HG03045 (cell line): ENCODE measurements around the gene PRKCE.

ENCODE experiments used
- ATAC-seq: cut with Tn5 transposase; IDR thresholded peaks from one replicate; pipeline ENCODE4 v1.9.1; 2021; ENCODE audit warnings: mild to moderate bottlenecking, moderate library complexity; ENCODE audit not compliant: unreplicated experiment

Gene PRKCE

DNA sequence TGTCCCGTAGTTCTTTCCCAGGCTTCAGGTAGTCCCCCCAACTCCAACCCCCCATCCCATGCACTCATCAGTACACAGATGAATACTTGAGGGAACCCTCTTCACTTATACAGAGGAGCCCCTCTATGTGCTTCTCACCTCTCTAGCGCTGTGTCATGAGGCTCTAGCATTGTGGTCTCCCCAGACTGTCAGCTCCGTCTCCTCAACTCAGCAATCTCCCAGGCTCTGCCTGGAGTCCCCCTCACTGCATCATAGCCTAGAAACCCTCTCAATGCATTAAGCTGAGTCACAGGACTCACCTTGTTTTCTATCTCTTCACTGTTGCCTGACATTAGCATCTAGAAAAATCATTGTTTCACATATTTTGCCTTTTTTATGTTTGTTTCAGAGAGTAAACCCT is 20.2 kb upstream of the PRKCE start:
- ATAC-seq: no peak

DNA sequence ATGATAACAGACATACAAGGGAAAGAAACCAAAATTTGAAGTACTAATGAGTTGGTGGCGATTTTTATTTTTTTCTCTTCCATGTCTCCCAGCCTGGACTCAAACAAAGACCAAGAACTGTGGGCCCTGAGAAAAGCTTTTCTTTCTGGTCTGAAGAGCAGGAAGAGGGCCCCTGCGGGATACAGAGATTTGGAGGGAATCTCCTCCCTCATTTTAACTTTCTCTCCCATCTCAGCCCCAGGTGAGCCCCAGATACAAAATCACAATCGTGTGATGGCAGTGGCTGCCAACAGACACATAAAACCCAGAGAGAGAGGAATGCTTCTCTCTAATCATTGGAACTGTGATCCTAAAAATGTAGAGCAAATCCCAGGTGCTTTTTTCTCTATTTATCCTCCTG is 19.5 kb upstream of the PRKCE start:
- ATAC-seq: no peak

DNA sequence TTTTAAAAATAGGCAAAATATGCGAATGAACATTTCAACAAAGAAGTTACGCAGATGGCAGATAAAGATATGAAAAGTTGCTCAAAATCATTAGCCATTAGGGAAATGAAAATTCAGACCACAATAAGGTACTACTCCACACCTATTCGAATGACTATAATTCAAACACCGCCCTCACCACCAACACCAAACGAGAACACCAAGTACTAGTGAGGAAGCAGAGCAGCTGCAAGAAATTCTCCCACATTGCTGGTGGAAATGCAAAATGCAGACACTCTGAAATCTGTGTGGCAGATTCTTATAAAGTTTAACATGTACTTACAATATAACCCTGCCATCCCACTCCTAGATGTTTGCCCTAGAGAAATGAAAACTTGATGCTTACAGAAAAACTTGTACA is 17.3 kb upstream of the PRKCE start:
- no peak for ATAC-seq

DNA sequence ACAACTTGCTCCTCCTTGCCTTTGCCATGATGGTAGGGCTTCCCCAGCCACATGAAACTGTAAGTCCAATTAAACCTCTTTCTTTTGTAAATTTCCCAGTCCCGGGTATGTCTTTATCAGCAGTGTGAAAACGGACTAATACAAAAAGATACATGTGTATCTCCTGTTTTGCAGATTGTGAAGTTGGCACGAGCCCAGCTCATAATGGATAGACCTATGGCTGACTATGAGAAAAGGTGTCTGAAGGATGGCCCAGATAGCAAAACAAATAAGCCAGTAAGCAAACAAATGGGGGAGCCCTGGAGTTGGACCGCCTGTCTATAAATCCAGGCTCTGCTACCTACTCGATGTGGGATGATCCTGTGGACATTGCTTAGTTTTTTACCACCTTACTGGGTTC is 15.5 kb upstream of the PRKCE start:
- no peak for ATAC-seq

DNA sequence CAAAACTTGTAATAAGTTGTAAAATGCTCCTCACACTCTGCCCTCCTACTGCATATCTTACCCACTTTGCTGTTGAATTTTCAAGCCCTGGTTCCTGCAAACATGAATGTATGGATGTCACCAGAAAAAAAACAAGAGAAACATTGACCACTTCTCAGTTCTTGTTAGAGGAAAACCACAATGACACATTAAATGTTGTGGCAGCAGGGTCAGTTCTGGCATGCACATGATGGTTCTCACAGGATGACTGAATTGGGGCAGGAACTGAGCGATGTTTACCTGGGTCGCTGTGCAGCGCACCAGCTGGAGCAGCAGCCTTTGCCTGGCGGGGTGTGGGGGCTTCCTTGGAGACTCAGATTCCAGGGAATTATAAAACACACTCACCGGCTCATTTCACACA is 14.0 kb upstream of the PRKCE start:
- ATAC-seq: no peak

DNA sequence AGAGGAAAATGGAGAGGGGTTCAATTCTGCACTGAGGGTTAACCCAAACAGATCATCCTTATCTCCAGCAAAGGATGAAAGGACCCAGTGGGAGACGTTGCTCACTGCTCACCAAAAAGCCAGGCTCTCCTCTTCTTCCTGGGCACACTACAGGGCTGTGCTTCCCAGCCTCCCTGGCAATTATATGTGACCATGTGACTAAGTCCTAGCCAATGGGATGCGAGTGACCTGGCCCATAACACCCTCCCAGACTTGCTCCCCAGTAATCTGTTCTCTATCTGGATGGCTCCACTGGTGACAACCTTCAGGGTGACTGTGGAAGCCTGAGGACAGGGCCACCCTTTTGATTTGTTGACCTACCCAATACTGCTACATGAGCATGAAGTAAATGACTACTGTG is 10.9 kb upstream of the PRKCE start:
- ATAC-seq: no peak

DNA sequence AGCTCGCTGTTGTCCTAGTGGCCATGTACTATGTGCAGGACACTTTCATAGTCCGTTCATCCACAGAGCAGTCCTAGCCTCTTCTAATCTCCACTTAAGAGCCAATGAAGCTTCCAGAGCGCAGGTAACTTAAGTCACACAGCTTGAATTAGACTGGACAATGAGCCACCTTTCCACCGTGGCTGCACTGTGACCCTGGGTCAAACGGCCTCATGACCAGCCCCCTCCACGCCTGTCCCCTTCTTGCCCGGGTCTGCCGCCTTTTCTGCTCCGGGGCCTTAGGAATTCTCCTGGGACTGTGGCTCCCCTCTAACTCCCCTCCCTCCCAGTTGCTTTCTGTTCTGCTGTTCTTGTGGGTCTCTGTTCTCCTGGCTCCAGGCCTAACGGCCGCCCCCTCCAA is 8.4 kb upstream of the PRKCE start:
- no peak for ATAC-seq

DNA sequence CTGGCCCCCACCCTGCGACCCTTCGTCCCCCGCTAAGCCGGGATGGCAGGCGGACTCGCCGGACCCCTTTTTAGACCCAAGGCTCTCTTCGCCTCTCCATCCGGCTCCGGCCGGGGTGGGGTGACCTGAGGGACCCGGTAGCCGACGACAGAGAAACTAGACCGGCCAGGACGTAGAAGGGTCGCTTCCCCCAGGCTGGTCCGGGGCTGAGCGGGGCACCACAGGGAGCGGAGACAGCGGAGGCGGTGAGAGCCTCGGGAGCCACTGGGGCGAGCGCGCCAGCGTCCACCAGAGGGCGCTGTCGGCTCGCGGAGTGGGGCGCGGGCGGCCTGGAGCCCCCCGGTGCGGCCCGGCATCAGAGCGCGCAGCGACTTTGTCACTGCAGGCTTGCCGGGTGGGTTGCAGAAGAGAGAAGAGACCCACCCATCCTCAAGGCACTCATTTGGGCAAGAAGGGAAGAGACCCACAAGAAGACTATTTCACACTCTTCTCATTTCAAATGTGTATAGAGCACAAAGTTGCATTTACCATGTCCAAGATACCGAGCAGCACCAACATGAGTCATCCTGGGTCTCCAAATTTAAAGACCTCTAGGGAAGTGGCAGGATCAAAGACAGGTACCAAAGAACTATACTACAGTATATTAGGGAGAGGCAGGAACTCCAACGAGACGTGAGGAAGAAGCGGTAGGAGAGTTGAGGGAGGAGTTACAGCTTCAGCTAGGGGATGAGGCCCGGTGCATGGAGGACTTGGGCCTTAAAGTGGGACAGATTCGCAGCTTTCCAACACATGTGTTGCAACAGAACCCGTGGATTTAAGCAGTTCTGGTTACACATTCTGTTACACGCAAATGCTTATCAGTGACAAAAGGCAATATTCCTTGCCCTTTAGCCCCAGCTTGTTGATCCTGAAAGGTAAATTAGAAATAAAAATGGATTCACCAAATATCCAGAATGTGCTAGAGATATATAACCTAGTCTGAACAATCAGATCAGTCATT is 7.6 kb upstream of the PRKCE start:
- peak; percentile 85 for ATAC-seq

DNA sequence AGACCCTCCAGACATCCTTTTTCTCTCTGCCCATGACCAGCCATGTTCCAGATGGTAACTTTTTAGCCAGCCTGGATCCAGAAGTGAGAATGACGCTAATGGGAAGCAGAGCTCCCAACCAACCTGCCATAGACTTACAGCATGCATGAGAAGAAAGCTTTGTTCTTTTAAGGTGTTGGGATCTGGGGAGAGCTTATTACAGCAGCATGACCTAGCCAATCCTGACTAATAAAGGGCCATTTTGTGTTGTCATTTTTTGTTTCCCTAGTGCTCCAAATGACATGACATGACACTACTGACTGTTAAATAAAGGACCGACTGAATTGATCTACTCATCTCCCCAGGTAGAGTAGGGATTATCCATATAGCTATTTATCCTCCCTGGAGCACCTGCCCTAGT is 5.2 kb upstream of the PRKCE start:
- ATAC-seq: no peak

DNA sequence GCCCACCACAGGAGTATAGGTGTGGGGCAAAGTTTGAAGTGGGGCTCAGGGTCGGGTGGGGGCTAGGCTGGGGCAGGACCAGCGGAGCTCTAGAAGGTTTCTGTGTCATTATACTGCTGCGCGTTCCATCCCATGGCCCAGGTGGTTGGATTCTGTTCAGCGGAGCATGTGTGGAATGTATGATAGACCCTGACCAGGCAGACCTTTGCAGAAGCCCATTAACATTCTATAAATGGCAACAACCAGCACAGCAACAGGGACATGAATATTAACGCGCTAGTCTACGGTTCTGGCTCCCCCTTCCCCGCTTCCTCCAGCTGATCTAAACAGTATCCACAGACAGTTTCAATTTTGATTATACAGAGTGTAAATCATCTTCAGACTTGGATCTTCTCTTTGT is 4.1 kb upstream of the PRKCE start:
- ATAC-seq: no peak

DNA sequence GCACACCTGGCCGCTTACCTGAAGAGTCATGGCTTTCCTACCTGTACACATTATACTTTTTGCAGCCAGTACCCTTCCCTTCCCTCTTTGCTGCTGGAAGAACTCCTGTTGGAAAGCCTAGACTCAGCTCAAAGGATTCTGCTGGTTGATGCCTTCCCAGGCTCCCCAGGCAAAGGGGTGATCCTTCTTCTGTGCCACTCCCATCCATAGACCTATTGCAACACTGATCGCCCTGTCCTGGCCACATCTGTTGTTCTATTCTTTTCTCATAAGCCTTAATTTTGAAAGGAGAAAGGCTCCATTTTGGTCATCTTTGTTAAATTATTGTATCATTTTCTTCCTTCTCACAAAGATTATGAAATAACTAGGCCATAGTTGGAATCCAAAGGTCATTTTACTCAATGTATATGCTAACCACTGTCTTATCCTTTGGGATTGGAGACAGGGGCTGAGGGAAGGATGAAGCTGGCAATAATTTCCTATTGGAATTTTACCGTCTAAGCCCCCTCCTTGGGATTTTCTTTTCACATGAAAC is 3.4 kb upstream of the PRKCE start:
- no peak for ATAC-seq

DNA sequence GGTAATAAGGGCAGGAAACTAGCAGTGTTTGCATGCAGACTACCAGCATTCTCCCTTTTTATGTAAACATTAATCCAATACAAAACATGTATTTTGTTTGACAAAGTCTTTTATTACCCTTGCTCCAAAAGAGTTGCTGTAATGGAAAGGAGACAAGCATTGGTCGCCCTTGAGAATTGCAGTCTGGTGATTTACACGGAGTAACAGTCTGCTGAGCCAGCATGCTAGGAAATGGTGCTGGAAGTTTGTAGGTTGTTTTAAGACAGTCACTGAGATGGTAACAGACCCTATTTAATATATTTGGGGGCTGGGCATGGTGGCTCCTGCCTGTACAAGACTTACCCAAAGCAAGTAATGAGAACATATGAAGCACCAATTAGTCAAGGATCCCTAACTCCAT is 2.8 kb upstream of the PRKCE start:
- ATAC-seq: no peak

DNA sequence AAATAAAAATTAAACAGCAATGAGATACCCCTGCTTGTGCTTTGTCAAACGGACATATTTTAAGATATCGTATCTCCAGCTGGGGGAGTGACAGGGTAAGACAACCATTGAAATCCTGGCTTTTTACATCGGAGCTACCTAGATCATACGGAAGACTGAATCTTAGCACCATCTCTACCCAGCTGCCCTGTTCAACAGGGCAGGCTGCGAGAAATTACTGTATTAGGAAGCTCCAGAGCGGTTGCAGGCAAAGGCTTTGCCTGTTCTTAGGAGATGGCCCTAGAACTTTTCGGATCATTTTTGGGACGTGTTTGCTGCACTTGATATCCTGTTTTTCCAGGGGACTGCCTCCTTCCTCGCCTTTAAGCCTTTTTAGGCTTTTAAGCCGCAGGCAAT is 2.0 kb upstream of the PRKCE start:
- no peak for ATAC-seq

DNA sequence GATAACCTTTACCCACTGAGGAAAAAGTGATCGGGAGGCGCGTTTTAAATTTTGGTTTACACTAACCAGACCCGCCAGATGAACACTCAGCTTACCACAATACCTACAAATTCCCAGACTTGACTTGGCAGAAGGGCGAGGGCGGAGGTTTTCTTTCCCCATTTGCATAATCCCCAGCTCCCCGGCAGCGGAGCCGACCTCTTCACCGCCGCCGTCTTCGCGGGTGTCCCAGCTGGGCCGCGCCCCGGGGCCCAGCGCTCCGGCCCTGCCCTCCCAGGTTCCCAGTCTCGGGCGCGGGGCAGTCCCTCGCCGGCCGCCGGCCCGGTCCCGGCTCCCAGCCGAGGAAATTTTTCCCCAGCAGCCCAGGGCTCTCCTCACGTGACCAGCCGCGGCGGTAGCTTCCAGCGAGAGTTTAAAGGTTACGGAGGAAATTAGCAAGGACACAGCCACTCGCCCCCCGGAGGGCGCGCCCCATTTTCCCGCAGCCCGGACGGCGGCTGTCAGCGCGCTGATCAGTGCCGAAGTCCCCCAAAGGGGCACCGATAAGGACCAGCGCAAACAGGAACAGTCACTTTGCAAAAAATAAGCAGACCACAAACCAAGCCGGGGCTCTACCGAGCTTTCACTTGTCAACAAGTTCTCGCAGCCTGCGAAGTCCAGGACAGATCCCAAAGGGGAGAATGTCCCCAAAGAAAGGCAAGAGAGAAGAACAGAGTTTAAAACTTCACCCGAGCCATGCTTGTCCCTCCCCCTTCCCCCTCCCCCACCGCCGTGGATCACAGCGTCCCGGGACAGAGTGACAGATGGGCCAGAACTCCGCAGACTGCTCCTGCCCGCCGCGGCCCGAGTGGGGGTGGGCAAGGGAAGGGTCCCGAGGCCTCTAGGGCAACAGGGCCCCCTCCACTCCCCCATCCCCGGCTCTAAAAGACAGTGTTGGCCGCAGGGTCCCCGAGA is 1.3 kb upstream of the PRKCE start:
- ATAC-seq: peak; percentile 31

DNA sequence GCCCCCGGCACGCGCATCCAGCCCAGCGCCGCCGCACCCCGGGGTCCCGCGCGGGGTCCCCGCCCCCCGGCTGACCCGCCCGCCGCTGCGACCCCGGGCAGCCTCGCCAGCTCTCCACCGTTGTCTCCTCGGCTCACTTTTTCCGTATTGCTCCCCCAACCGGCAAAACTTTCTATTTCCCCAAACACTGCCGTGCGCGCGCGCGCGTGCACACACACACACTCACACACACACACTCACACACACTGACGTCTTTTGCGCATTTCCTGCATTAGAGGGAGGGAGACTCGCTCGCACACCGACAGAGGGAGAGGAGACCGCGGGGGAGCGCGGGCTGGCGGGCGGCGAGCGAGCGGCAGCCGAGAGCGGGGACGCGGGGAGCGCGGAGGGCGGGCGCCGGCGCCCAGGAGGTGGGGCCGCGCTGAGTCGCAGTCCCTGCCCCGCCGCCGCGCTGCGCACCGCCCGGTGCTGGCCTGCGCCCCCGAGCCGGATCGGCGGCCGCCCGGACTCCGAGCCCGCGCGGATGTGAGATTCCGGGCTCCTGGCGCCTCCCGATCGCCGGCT is 542 bp upstream of the PRKCE start:
- ATAC-seq: peak; percentile 71

DNA sequence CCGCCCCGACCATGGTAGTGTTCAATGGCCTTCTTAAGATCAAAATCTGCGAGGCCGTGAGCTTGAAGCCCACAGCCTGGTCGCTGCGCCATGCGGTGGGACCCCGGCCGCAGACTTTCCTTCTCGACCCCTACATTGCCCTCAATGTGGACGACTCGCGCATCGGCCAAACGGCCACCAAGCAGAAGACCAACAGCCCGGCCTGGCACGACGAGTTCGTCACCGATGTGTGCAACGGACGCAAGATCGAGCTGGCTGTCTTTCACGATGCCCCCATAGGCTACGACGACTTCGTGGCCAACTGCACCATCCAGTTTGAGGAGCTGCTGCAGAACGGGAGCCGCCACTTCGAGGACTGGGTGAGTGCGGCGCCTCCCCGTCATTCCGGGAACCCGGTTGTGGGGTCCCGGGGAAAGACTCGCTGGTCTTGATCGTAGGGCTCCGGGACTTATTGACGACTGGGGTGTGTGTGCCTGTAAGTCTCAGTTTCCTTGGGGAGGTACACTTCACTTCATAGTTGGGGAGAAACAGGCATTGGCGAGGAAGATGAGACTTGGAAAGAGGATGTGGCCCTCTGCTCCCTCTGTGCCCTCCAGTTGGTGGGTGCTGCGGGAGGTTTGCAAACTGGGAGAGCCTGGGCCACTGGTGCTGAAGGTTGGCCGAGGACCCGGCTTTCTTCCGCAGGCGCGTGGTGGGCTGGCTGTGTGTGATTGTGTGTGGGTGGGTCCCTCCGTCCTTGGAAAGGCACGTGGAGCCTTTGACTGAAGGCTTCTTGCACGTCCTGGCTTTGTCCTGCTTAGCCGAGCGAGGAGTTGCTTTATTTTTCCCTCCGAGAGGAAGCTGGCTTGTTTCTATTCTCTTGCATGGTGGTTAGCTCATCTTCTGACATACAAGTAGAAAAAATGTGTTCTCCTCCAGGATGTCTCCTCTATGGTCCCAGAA is 886 bp downstream of the PRKCE start:
- ATAC-seq: no peak

DNA sequence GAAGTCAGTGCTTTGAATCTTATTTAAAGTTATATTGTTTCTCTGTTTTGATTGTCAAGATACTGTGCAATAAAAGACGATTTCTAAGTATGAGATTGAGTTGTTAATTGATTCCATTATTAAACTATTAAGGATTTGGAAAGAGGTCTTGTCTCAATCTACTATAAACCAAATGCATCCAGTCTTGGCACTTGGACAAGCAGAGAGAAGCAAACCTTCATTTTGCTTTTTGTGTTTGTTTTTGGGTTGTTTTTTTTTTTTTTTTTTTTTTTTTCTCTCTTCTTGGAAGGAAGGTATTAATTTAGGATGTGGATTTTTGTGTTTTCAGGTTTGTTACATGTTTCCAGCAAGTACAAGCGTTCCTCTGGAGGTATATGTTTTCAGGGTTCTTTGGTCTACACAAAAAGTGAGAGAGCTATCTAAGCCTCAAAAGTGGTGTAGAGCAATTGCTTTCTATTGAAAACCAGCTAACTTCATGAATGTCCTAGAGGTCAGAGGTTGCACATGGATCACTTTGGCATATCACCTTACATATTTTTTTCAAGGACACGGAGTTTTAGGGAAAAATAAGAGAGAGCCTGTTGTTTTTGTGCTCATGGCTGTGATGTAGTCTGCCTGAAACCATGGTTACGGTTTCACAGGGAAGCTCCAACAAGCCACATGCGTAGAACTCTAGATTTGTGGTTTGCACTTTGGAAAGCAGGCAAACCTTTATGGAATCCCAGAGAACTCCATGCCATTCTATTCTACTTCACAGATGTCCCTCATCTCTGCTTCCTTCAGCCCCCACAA is 1.8 kb downstream of the PRKCE start:
- ATAC-seq: no peak

DNA sequence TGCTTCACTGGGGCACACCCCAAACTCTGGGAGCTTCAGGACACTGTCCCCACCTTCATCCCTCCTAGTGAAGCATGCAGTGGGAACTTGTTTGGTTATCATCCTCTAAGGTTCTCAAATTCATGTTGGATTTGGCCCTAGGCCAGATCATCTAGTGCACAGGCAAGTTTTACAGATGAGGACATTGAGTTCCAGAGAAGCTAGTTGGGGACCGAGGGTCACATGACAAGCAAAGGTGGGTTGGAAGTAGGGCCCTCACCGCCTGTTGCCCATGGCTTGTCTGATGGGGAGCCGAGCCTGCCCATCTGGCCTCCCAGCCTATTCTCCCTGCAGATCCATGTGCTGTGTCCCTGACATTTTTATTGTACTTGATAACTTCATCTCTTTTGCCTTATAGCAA is 2.8 kb downstream of the PRKCE start:
- no peak for ATAC-seq

DNA sequence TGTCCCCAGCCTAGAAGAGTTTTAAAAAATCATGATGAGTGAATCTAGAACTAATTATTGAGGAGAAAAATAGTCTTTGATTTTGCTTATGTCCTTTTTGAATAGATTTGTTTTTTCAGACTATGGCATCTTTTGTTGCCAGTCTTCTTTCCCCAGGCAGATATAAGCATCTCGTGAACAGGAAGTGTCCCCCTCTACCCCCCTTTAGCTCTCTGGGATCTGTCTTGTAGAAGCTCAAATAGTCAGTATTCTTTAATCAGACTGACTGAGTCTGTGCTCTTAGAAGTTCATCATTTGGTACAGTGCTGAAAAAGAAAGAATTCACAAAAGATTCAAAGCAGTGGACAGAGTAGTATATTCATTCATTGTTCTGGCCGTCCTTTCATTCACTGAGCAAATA is 10.4 kb downstream of the PRKCE start:
- no peak for ATAC-seq
